Vagina (tissue), 2 donors: ENCODE measurements around the gene MT1H.

ENCODE experiments used
- POLR2A ChIP-seq, 2 donors: fragments of 450-650 bp; IDR thresholded peaks; one replicate each; pipeline ENCODE4 v1.6.1; 2017; ENCODE audit warnings: antibody characterized with exemption in 2 of 2, mild to moderate bottlenecking in 2 of 2, moderate library complexity in 2 of 2
- POLR2AphosphoS5 ChIP-seq, 2 donors: sonication (generic); formaldehyde crosslinking; IDR thresholded peaks; one replicate each; pipeline ENCODE4 v1.9.0; 2017; ENCODE audit warnings: antibody characterized with exemption in 2 of 2, mild to moderate bottlenecking in 2 of 2, low read depth in 1 of 2; ENCODE audit not compliant: insufficient read depth in 1 of 2
- TF ChIP-seq, protein P1 (sequence below), 3 experiments: fragments of 450-650 bp in 2 of 3; fragments of 200-600 bp in 1 of 3; sonication (generic) in 1 of 3; IDR thresholded peaks; one replicate each; pipeline ENCODE4 v1.5.1; 2017 to 2019; ENCODE audit warnings: antibody characterized with exemption in 3 of 3, mild to moderate bottlenecking in 2 of 3, moderate library complexity in 2 of 3

DNA sequence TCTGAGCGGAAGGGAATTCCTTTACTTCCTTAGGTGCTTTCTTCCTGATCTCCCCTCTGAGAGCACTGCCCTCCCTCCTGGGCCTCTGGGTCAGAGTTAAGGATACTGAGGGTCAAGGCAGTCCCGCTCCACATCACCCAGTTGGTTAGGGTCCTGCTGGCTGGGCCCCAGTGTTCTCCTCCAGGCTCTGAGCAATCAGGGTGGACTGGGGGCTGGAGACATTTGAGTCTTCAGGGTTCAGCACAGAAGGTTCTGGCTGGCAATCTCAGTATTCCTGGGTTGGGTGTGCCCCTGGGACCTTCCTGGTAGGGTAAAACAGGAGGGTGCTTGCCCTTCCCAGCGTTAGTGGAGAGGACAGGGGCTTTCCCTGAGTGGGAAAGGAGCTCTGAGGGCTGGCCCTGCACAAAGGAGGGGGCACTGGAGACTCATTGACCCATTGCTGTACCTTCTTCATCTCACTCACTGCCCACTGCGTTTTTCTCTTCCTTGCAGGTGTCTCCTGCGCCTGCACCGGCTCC is 36.7 kb upstream of the MT1H start:
- TF ChIP-seq, protein P1, sequence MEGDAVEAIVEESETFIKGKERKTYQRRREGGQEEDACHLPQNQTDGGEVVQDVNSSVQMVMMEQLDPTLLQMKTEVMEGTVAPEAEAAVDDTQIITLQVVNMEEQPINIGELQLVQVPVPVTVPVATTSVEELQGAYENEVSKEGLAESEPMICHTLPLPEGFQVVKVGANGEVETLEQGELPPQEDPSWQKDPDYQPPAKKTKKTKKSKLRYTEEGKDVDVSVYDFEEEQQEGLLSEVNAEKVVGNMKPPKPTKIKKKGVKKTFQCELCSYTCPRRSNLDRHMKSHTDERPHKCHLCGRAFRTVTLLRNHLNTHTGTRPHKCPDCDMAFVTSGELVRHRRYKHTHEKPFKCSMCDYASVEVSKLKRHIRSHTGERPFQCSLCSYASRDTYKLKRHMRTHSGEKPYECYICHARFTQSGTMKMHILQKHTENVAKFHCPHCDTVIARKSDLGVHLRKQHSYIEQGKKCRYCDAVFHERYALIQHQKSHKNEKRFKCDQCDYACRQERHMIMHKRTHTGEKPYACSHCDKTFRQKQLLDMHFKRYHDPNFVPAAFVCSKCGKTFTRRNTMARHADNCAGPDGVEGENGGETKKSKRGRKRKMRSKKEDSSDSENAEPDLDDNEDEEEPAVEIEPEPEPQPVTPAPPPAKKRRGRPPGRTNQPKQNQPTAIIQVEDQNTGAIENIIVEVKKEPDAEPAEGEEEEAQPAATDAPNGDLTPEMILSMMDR (IDR thresholded peaks at IDR 0.05): no peak
- TF ChIP-seq POLR2AphosphoS5 (IDR thresholded peaks at IDR 0.05; ENCODE audit: insufficient read depth in 1 of 2, low read depth in 1 of 2) (no peak), POLR2A (IDR thresholded peaks at IDR 0.05) (no peak)
